HepG2 (cell line): ENCODE measurements around the gene MTSS2. TPM values are rescaled to one million over a fixed set of nuclear protein-coding genes. Genes with fewer than 3 reads are reported as not detected.
A peak's percentile ranks its signal among the peaks of the same experiment; 100 is the strongest.

Source experiments
- ARNTL ChIP-seq: sonication (generic); formaldehyde crosslinking; IDR thresholded peaks from 2 replicates; pipeline ENCODE4 v1.4.0; 2020; ENCODE audit warnings: mild to moderate bottlenecking, missing genetic modification reagents
- HOXA3 ChIP-seq: sonication (generic); formaldehyde crosslinking; IDR thresholded peaks from 2 replicates; pipeline ENCODE4 v1.5.0; 2020; ENCODE audit warnings: missing genetic modification reagents
- IRF2 ChIP-seq: IDR thresholded peaks from 2 replicates; pipeline ENCODE4 v1.6.1; 2018; ENCODE audit warnings: missing genetic modification reagents, missing compliant biosample characterization
- NR2F6 ChIP-seq, 2 experiments: IDR thresholded peaks; 2 replicates each; pipeline ENCODE4 v1.6.1; 2016; ENCODE audit warnings: antibody characterized with exemption in 1 of 2, mild to moderate bottlenecking in 1 of 2
- ZNF17 ChIP-seq: sonication (generic); formaldehyde crosslinking; IDR thresholded peaks from 2 replicates; pipeline ENCODE4 v1.5.0; 2020; ENCODE audit warnings: mild to moderate bottlenecking, missing genetic modification reagents
- ZNF589 ChIP-seq: sonication (generic); formaldehyde crosslinking; conservative IDR thresholded peaks from 2 replicates; pipeline ENCODE4 v1.8.0; 2022; ENCODE audit warnings: mild to moderate bottlenecking, moderate library complexity, missing genetic modification reagents
- polyA plus RNA-seq, 8 experiments: library from polyadenylated mRNA; depleted of rRNA in 3 of 8; stranded (reverse) in 7 of 8; unstranded in 1 of 8; fragments of >200 nt; fragmentation: Illumina TruSeq in 4 of 8; extraction: Trizol in 4 of 8; gene quantifications; 2 replicates each; pipeline versions ENCODE4 v1.2.1 to v1.2.3, GENCODE V29; 2011 to 2016; ENCODE audit warnings: low read depth in 4 of 8, missing spikeins in 1 of 8, mixed read lengths in 1 of 8; ENCODE audit not compliant: insufficient read depth in 1 of 8
- total RNA-seq, 5 experiments: library from RNA; depleted of rRNA; stranded (reverse); fragments of >200 nt; fragmentation: Illumina TruSeq; extraction: Trizol; gene quantifications; 2 replicates each; pipeline ENCODE4 v1.2.3, GENCODE V29; 2016; ENCODE audit warnings: low read depth in 1 of 5
- TF ChIP-seq, protein P1 (sequence below): sonication (generic); formaldehyde crosslinking; IDR thresholded peaks from 2 replicates; pipeline ENCODE4 v1.4.0; 2020; ENCODE audit warnings: missing genetic modification reagents
- TF ChIP-seq, protein P2 (sequence below): sonication (generic); formaldehyde crosslinking; IDR thresholded peaks from 2 replicates; pipeline ENCODE4 v1.4.0; 2020; ENCODE audit warnings: missing genetic modification reagents, low read depth, mild to moderate bottlenecking, borderline replicate concordance
- TF ChIP-seq, protein P3 (sequence below): IDR thresholded peaks from 2 replicates; pipeline ENCODE4 v1.6.1; 2012; ENCODE audit warnings: low read length, improper control_type of control experiment

MTSS2 gene
- total and polyA plus RNA-seq, 2 of the 13 experiments (the other 11 are each of a cell fraction or from before 2014, with no cell fraction given): 132 to 242 TPM

DNA sequence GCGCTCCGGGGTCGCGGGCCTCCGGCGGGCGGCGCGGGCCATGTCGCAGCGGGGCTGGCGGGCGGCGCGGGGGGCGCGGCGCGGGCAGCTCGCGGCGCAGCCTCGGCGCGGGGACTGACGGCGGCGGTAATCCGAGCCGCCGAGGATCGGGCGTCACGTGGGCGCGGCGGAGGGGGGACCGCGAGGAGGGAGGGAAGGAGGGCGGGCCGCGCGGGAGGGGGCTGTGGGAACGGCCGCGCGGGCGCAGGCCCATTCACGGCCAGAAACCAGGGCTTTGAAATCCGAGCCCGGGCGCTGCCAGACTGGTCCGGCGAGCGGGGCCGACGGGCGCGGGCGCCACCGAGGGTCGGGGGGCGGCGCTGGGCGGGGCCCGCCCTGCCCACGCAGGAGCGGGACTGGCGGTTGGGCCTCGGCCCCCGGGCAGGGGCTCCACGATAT, at the start of gene MTSS2 (continued):
- TF ChIP-seq, protein P1, sequence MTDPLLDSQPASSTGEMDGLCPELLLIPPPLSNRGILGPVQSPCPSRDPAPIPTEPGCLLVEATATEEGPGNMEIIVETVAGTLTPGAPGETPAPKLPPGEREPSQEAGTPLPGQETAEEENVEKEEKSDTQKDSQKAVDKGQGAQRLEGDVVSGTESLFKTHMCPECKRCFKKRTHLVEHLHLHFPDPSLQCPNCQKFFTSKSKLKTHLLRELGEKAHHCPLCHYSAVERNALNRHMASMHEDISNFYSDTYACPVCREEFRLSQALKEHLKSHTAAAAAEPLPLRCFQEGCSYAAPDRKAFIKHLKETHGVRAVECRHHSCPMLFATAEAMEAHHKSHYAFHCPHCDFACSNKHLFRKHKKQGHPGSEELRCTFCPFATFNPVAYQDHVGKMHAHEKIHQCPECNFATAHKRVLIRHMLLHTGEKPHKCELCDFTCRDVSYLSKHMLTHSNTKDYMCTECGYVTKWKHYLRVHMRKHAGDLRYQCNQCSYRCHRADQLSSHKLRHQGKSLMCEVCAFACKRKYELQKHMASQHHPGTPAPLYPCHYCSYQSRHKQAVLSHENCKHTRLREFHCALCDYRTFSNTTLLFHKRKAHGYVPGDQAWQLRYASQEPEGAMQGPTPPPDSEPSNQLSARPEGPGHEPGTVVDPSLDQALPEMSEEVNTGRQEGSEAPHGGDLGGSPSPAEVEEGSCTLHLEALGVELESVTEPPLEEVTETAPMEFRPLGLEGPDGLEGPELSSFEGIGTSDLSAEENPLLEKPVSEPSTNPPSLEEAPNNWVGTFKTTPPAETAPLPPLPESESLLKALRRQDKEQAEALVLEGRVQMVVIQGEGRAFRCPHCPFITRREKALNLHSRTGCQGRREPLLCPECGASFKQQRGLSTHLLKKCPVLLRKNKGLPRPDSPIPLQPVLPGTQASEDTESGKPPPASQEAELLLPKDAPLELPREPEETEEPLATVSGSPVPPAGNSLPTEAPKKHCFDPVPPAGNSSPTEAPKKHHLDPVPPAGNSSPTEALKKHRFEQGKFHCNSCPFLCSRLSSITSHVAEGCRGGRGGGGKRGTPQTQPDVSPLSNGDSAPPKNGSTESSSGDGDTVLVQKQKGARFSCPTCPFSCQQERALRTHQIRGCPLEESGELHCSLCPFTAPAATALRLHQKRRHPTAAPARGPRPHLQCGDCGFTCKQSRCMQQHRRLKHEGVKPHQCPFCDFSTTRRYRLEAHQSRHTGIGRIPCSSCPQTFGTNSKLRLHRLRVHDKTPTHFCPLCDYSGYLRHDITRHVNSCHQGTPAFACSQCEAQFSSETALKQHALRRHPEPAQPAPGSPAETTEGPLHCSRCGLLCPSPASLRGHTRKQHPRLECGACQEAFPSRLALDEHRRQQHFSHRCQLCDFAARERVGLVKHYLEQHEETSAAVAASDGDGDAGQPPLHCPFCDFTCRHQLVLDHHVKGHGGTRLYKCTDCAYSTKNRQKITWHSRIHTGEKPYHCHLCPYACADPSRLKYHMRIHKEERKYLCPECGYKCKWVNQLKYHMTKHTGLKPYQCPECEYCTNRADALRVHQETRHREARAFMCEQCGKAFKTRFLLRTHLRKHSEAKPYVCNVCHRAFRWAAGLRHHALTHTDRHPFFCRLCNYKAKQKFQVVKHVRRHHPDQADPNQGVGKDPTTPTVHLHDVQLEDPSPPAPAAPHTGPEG (CRISPR knock-in tag): peak; percentile 86
- TF ChIP-seq NR2F6 (IDR thresholded peaks at IDR 0.05): no peak
- no peak for TF ChIP-seq NR2F6 (CRISPR knock-in tag; IDR thresholded peaks at IDR 0.05)
- peak; percentile 89 for TF ChIP-seq HOXA3
- peak; percentile 90 for TF ChIP-seq ARNTL
- TF ChIP-seq, protein P2, sequence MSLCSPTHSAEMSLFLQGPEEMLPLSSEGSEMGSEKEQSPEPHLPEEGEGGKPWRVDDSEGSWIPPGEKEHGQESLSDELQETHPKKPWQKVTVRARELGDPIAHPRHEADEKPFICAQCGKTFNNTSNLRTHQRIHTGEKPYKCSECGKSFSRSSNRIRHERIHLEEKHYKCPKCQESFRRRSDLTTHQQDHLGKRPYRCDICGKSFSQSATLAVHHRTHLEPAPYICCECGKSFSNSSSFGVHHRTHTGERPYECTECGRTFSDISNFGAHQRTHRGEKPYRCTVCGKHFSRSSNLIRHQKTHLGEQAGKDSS: 0 out of 2 replicates have a peak, but pooled peaks have one; percentile 42
- no peak for TF ChIP-seq ZNF17
- TF ChIP-seq ZNF589 (CRISPR knock-in tag): no peak
- TF ChIP-seq, protein P3, sequence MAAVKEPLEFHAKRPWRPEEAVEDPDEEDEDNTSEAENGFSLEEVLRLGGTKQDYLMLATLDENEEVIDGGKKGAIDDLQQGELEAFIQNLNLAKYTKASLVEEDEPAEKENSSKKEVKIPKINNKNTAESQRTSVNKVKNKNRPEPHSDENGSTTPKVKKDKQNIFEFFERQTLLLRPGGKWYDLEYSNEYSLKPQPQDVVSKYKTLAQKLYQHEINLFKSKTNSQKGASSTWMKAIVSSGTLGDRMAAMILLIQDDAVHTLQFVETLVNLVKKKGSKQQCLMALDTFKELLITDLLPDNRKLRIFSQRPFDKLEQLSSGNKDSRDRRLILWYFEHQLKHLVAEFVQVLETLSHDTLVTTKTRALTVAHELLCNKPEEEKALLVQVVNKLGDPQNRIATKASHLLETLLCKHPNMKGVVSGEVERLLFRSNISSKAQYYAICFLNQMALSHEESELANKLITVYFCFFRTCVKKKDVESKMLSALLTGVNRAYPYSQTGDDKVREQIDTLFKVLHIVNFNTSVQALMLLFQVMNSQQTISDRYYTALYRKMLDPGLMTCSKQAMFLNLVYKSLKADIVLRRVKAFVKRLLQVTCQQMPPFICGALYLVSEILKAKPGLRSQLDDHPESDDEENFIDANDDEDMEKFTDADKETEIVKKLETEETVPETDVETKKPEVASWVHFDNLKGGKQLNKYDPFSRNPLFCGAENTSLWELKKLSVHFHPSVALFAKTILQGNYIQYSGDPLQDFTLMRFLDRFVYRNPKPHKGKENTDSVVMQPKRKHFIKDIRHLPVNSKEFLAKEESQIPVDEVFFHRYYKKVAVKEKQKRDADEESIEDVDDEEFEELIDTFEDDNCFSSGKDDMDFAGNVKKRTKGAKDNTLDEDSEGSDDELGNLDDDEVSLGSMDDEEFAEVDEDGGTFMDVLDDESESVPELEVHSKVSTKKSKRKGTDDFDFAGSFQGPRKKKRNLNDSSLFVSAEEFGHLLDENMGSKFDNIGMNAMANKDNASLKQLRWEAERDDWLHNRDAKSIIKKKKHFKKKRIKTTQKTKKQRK: no peak
- TF ChIP-seq IRF2 (CRISPR knock-in tag): peak; percentile 24; the same call in 1 of the 2 replicates
